ENCODE measurements around the gene ACTL8. TPM values are rescaled to one million over a fixed set of nuclear protein-coding genes. Genes with fewer than 3 reads are reported as not detected.

Gene ACTL8
- total RNA-seq, 1 donor from 2014 or later = not detected

- Mint-ChIP-seq H3K27me3 (ENCODE audit: unreplicated experiment) (peaks cover 5% of the 10 kb centered on the region), H3K27ac (ENCODE audit: unreplicated experiment) (no peak overlapping the region), H3K4me3 (ENCODE audit: unreplicated experiment) (no peak overlapping the region), H3K4me1 (ENCODE audit: low read depth, unreplicated experiment) (peaks cover 3% of the 10 kb centered on the region), H3K9me3 (ENCODE audit: unreplicated experiment) (peaks cover 3% of the 10 kb centered on the region), H3K36me3 (ENCODE audit: unreplicated experiment) (no peaks in the 10 kb centered on the region)
- DNase-seq = no peak
- TF ChIP-seq, protein P1, sequence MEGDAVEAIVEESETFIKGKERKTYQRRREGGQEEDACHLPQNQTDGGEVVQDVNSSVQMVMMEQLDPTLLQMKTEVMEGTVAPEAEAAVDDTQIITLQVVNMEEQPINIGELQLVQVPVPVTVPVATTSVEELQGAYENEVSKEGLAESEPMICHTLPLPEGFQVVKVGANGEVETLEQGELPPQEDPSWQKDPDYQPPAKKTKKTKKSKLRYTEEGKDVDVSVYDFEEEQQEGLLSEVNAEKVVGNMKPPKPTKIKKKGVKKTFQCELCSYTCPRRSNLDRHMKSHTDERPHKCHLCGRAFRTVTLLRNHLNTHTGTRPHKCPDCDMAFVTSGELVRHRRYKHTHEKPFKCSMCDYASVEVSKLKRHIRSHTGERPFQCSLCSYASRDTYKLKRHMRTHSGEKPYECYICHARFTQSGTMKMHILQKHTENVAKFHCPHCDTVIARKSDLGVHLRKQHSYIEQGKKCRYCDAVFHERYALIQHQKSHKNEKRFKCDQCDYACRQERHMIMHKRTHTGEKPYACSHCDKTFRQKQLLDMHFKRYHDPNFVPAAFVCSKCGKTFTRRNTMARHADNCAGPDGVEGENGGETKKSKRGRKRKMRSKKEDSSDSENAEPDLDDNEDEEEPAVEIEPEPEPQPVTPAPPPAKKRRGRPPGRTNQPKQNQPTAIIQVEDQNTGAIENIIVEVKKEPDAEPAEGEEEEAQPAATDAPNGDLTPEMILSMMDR (IDR thresholded peaks at IDR 0.05; ENCODE audit: partially characterized antibody, unreplicated experiment) = no peak
Measured at GRCh38 chr1:17834561-17835100, 79.5 kb downstream of the ACTL8 start.

DNA sequence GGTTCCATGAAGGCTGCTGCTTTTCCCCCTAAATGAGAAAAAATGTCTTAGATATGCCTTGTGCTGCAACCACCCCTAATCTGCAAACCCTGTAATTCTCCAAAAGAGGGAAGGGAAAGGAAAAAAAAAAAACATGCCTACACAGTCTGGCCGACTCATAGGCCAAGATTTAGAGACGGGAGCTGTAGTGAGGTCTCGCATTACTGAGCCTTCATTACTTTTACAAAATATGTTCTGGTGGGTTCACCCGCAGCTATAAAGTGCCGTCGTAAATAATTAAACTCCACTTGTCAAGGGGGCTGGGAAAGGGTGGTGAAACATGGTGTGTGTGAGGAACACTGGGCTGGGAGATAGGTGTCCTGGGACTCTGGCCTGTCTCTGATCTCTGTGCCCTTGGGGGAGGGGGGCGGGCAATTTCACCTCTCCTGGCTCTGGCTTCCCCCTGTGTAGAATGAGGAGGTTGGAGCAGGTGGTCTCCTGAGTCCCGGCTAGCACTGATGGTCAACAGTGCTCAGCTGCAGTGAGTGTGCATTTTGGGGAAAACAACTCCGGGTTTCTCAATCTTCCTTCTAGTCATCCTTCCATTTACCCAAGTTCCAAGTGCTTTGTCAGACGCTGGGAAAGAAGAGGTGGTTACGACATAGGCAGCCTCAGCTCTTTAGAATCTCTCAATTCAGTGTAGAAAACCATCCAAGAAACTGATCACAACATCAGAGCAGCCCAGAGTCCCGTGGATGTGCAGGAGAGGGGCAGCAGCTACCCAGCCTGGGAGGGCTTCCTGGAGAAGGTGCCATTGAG, 82.3 kb downstream of the ACTL8 start:
- Mint-ChIP-seq H3K4me3 (ENCODE audit: unreplicated experiment) (no peak overlapping the region), H3K9me3 (ENCODE audit: unreplicated experiment) (peaks cover 3% of the 10 kb centered on the region), H3K4me1 (ENCODE audit: low read depth, unreplicated experiment) (peaks cover 10% of the 10 kb centered on the region), H3K36me3 (ENCODE audit: unreplicated experiment) (no peaks in the 10 kb centered on the region), H3K27ac (ENCODE audit: unreplicated experiment) (no peak overlapping the region), H3K27me3 (ENCODE audit: unreplicated experiment) (peaks cover 3% of the 10 kb centered on the region)
- DNase-seq = no peak
- TF ChIP-seq, protein P1 (IDR thresholded peaks at IDR 0.05; ENCODE audit: partially characterized antibody, unreplicated experiment) = no peak

- H3K4me3 Mint-ChIP-seq (ENCODE audit: unreplicated experiment) = no peak overlapping the region
- TF ChIP-seq, protein P1 (IDR thresholded peaks at IDR 0.05; ENCODE audit: partially characterized antibody, unreplicated experiment) = no peak
- no peak overlapping the region for H3K27ac Mint-ChIP-seq (ENCODE audit: unreplicated experiment)
- peaks cover 2% of the 10 kb centered on the region for H3K9me3 Mint-ChIP-seq (ENCODE audit: unreplicated experiment)
- no peak for DNase-seq
- peaks cover 6% of the 10 kb centered on the region for H3K27me3 Mint-ChIP-seq (ENCODE audit: unreplicated experiment)
- peaks cover 23% of the 10 kb centered on the region for H3K4me1 Mint-ChIP-seq (ENCODE audit: low read depth, unreplicated experiment)
- no peaks in the 10 kb centered on the region for H3K36me3 Mint-ChIP-seq (ENCODE audit: unreplicated experiment)
Measured at GRCh38 chr1:17839641-17840196, 84.6 kb downstream of the ACTL8 start.

GRCh38 chr1:17841944-17842343, 86.8 kb downstream of the ACTL8 start:
- Mint-ChIP-seq H3K4me1 (ENCODE audit: low read depth, unreplicated experiment) (peaks cover 35% of the 10 kb centered on the region), H3K27ac (ENCODE audit: unreplicated experiment) (no peak overlapping the region), H3K36me3 (ENCODE audit: unreplicated experiment) (no peaks in the 10 kb centered on the region), H3K9me3 (ENCODE audit: unreplicated experiment) (peaks cover 5% of the 10 kb centered on the region), H3K4me3 (ENCODE audit: unreplicated experiment) (peak overlapping the region; percentile 11), H3K27me3 (ENCODE audit: unreplicated experiment) (peaks cover 10% of the 10 kb centered on the region)
- DNase-seq = no peak
- TF ChIP-seq, protein P1 (IDR thresholded peaks at IDR 0.05; ENCODE audit: partially characterized antibody, unreplicated experiment) = no peak

GRCh38 chr1:17842686-17843085, 87.6 kb downstream of the ACTL8 start:
- peaks cover 11% of the 10 kb centered on the region for H3K27me3 Mint-ChIP-seq (ENCODE audit: unreplicated experiment)
- H3K4me1 Mint-ChIP-seq (ENCODE audit: low read depth, unreplicated experiment) = peaks cover 39% of the 10 kb centered on the region
- H3K36me3 Mint-ChIP-seq (ENCODE audit: unreplicated experiment) = peaks cover 3% of the 10 kb centered on the region
- H3K27ac Mint-ChIP-seq (ENCODE audit: unreplicated experiment) = no peak overlapping the region
- TF ChIP-seq, protein P1 (IDR thresholded peaks at IDR 0.05; ENCODE audit: partially characterized antibody, unreplicated experiment) = no peak
- no peak for DNase-seq
- no peak overlapping the region for H3K4me3 Mint-ChIP-seq (ENCODE audit: unreplicated experiment)
- peaks cover 9% of the 10 kb centered on the region for H3K9me3 Mint-ChIP-seq (ENCODE audit: unreplicated experiment)
